Mammary epithelial cell (primary cell): ENCODE data around the gene MYCN.

Source experiments
- CTCF ChIP-seq, 2 donors: IDR thresholded peaks in 1 of 2; conservative IDR thresholded peaks in 1 of 2; 2 replicates each; pipeline ENCODE4 v1.5.1; 2011 to 2012; ENCODE audit warnings: inconsistent platforms in 2 of 2, low read length in 2 of 2, mild to moderate bottlenecking in 2 of 2, control low read depth in 1 of 2, low read depth in 1 of 2; ENCODE audit not compliant: insufficient read depth in 1 of 2; ENCODE audit errors: extremely low read depth in 1 of 2
- EZH2 ChIP-seq: IDR thresholded peaks from 2 replicates; pipeline ENCODE4 v1.6.1; 2012; ENCODE audit warnings: low read length, inconsistent platforms, borderline replicate concordance

DNA sequence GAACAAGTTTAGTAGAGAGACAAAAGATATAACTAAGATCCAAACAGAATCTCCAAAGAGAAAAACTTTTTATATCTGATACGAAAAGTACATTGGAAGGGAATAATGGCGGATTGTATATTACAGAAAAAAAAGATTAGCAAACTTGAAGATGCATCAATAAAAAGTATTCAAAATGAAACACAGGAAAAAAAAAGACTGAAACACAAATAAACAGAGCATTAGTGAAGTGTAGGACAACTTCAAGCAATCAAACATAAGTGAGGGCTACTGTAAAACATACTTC, 41.1 kb upstream of the MYCN start:
- no peak for TF ChIP-seq CTCF (conservative IDR thresholded peaks at IDR 0.05 in 1 of 2, IDR thresholded peaks at IDR 0.05 in 1 of 2; ENCODE audit: extremely low read depth in 1 of 2, insufficient read depth in 1 of 2, low read depth in 1 of 2, low read length in 2 of 2)
- TF ChIP-seq EZH2: no peak
